H4 (cell line): Measurements from ENCODE around the gene KRT13. TPM values are rescaled to one million over a fixed set of nuclear protein-coding genes. Genes with fewer than 3 reads are reported as not detected.

Experiments
- DNase-seq: peaks from one replicate; pipeline ENCODE4 v3.0.0-alpha.2; 2015; ENCODE audit warnings: low spot score
- total RNA-seq: library from RNA; depleted of rRNA; stranded (reverse); fragments of >200 nt; shearing (Covaris generic); gene quantifications from 2 replicates; pipeline ENCODE4 v1.2.3, GENCODE V29; 2014

The KRT13 gene
- total RNA-seq, 1 experiment from 2014 or later, result not detected

DNA sequence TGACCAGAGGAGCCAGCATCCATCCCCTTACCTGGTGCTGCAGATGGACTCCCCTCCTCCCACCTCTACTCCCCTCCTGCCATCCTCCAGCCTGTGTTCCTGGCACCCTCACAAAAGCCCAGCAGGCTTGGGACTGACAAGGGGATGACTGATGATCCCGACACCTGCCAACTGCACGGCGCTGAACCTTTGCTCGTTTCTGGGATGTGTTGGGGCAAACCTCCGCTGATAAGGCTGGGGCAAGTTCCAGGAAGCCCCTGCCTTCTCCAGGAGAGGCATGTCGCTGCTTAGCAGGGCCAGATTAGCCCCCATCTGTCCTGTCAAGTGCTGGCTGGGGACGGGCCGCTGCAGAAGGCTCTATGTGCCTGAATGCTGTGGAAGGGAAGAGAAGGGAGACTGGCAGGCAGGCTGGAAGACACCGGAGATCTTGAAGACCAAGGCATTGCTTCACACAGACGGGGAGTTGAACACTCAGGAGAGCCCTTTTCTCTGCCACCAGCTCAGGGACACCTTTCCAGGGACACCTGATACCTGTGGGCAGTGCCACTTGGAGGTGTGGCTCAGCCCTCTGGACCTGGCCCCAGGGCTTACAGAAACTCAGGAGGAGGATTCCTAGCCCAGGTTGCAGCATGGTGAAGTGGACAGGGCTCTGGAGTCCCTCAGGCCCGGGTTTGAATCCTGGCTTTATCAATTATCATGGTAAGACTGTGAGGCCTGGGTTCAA lies 14.3 kb upstream of the KRT13 start:
- no peak for DNase-seq

DNA sequence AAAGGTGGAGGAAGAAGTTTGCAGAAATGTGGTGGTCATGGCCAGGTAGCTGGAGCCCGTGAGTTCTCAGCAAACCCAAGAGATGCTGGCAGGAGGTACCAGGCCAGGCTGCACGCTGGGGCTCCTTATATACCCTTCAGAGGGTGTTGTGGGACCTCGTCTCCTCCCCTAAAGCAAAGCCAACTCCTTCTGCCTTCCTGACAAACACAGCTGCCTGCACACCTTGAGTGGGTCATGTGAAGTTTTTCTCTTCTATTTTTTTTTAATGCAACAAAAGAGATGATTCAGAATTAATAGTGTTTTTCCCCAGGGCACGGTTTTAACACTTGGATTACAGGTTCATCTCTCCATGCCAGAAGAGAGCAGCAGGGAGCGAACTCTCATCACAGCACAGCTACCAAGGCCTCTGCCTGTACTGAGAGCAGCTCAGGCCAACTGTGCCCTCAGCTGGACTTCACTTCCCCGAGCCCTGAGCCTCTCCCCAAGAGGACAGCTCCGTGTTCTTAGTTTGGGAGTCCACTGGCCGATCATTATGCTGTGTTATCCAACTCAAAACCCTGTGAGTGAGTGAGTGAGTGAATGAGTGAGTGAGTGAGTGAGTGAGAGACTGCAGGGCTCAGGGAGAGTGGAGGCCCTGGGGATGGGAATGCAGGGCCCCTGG lies 13.5 kb upstream of the KRT13 start, which contains the start of gene KRT15:
Gene KRT15, minus strand, starts transcription at position 102 of the 661 bp plus-strand sequence. Its CDS starts 63 bp downstream, at position 39.
- no peak for DNase-seq

DNA sequence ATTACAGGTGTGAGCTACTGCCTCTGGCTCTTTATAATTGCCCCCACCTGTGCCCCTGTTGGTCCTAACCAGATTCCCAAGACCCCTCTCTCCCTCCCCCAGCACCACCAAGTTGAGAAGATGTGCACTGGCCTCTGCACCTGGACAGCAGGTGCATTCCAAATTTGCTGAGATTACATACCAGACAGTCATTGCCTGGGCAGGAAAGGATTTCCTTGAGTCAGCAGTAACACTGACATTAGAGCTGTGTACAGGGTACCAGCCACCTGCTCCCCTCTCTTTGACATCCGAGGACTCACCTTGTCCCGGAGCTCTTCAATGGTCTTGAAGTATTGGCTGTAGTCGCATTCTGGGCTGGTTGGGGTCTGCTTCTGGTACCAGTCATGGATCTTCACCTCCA lies 12.6 kb upstream of the KRT13 start:
- no peak for DNase-seq

GRCh38 chr17:41516830-41517283 lies 11.4 kb upstream of the KRT13 start:
- no peak for DNase-seq

DNA sequence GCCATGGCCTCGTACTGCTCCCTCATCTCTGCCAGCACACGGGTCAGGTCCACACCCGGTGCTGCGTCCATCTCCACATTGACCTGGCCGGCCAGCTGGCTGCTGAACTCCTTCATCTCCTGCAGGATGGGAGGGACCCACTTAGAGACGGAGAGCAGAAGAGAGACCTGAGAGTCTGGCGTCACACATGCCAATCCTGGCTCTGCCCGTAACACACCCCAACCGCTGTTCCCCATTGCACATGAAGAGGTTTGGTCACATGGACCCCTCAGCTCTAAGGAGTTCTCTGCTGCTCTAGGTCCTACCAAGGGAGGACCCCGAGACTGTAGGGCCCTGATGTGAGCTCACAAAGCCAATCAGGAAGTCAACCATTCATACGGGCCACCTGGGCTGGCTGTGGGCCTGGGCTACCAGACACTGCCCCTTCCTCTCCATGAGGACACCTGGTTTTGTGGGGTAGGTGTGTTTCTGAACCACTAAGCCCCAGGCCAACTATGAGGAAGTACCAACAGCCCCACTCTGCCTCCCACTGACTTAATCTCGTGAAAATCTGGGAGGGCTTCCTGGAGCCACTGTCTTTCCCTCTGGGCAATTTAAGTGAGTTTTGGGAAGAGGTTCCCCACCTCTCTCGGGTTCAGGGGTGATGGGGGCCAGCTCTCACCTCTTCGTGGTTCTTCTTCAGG lies 10.9 kb upstream of the KRT13 start:
- DNase-seq, result no peak

GRCh38 chr17:41513168-41513547 lies 7.7 kb upstream of the KRT13 start:
- no peak for DNase-seq

DNA sequence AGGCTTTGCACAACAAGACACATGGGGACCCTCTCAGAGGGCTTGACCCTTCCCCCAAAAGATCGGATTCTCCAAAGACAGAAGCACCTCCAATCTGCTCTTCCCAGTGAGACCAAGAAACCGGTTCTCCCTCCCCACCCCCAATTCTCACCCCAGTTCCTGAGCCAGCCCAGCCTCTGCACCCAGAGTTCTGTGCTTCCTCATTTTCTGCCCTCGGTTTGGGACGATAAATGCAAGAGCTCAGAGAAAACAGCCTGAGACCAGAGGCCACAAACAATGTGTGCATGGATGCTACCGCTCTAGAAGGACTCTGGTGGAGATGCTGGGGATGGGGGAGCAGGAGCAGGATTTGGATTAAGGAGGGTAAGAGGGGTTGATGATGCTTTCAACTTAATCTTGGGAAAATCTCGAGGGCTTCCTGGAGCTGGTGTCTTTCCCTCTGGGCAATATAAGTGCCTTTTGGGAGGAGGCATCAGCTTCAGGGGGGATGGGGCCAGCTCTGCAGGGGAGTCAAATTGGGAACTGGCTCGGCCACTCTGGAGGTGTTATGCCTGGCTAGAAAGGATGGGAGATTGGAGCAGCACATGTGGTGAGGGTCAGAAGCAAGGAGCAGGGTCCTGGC lies 7.2 kb upstream of the KRT13 start:
- DNase-seq, result no peak

- DNase-seq, result no peak
These were observed 6.3 kb upstream of the KRT13 start for GRCh38 chr17:41511716-41512115.

DNA sequence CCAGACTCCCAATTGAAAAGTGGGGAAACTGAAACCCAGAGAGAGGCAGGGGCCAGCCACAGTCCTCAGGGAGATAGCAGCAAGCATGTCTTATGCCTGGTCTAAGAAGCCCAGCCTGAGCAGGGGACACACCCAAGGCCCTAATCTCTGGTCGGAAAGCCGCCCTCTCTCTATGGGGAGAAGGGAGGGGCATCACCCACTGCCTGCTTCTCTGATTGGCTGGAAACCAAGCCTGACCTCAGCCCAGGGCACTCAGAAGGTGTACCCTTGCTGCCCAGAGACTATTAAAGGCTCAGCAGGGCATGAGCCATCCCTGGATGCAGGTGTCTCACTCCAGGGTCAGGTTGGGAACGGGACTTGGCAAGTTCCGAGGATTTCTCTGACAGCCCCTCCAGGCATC lies 5.7 kb upstream of the KRT13 start:
- no peak for DNase-seq

DNA sequence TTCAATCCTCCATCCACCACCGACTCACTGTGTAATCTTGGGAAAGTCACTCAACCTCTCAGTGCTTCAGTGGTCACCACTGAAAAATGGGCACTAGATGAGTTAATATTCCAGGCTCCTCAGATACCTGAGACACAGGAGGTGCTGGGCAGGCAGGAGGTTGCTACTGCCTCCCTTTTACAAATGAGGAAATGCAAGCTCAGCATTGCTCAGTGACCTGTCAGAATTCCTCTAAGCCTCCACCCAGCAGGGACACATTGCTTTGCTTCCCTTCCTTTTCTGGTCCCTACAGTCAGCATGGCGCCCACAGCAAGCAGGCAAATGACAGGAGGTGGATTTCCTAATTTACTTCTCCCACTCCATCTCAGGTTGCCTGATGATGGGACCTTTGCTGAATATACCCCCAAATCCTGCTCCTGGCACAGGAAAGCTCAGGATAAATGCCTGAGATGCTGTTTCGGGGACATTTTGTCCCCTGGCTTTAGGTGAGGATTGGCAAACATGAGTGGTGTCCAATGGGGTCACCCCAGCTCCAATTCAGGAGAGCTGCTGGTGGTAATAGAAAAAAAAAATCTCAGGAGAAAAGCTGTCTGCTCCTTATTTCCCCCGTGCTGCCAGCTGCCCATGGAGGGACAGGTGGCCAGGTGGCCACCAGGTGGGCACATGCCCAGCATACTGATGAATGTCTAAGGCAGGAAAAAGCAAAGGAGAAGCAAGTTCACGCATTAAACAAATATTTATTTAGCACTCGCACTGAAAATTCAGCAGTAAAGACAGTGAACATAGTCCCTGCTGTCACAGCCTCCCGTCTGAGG lies 5.0 kb upstream of the KRT13 start:
- no peak for DNase-seq

DNA sequence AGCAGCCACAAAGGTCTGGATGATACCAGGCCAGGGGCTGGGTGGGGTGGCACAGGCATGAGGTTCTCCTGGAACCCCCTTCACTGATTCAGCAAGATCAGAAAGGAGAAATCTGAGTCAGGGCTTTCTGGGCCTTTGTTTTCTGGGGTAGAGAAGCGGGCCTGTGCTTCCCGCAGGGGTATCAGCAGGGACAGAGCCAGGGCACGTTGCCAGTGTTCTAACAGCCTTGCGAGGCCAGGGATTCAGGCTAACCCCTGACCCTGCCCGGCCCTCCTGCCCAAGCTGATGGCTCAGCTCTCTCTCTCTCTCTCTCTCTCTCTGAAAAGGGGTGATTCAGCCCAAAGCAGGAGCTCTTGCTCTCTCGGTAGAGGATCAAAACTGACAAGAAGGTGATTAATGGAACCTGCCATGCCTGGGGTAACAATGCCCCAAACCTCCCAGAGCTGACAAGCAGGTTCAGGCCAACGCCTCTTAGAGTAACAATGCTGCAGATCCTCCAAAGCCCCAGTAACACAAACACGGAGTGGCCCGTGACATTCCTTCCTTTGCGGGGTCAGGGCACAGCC lies 2.0 kb upstream of the KRT13 start:
- no peak for DNase-seq

DNA sequence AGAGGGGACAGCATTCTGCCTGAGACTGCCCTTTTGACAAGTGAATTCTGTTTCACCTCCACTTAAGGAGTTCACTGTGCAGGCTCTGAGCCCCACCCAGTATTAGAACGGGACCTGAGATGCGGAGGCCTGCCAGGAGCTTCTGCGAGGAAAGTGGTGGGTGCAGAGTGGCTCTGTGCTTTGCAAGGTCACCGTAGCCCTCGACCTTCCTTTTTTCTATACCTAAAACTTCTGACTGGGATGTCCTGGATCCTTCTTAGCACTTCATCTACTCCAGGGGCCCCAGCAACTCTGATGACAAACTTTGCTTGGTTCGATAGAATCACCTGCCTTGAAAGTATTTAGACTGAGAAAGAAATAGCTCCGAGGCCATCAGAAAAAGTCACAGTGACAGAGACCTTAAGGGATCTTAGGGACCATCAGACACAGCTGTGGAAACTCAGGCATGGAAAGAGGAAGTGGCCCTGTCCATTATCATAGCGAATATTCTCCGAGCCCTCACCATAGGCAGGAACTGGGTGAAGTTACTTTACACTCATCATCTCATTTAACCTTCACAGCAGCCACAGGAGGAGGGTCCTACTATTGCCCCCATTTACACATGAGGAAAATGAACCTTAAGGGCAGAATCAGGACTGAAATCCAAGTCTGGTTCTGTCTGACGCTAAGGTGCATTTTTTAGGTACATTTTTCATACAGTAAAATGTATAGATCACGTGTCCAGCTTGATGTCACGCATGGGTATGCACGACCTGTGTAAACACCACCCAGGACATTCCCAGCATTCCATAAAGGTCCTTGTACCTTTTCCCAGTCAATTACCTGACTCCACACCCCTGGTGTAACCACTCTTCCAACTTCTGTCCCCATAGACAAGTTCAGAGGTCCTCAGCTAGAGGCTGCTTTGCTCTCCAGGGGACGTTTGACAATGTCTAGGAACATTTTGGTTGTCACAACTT lies 676 bp upstream of the KRT13 start:
- no peak for DNase-seq

- DNase-seq, result no peak
These were observed 1.0 kb downstream of the KRT13 start for GRCh38 chr17:41504246-41504977.

DNA sequence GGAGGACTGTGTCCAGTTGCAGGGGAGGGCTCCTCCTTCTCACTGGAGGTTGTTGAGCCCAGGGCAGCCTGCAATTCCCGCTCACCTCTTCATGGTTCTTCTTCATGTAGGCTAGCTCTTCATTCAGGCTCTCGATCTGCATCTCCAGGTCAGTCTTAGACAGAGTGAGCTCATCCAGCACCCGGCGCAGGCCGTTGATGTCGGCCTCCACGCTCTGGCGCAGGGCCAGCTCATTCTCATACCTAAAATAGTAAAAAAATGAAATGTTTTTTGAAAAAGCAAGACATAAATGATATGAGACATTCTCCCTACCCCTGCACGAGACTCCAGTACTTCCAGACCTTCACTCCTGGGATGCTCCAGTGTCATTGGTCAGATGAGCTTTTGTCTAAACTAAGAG lies 2.2 kb downstream of the KRT13 start:
- DNase-seq, result no peak

GRCh38 chr17:41500131-41500911 lies 5.1 kb downstream of the KRT13 start:
- no peak for DNase-seq

DNA sequence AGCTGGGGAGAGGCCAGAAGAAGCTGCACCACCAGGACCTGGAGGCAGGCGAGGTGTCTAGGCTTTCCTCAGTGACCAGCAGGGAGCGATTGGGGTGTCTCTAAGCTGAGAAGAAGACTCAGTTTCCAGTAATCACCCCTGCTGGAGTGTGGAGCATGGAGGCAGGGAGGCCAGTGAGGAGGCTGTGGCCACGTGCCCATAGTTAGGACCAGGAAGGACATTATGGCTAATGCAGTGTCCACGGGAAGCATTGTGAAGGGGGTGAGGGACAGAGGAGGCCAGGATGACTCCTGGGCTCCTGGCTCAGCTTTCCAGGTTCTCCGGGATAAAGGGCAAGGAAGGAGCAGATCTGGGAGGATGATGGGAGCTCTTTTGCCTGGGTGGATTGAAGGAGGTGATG lies 5.7 kb downstream of the KRT13 start:
- no peak for DNase-seq

DNA sequence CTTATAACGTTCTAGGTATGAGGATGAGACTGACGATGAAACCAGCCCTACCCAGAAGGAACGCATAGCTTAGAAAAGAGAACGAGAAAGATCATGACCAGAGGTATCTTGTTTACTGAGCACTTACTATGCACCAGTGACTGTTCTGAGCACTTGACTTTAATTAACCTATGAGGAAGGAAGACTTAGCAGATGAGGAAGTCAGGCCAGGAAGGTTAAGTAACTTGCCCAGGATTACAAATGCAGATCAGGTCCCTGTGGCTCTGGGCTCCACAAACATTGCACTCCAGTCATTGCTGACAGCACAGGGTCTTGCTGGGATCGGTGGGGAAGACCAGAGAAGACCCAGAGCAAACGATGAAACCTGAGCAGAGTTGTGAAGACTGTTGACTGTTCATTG lies 7.1 kb downstream of the KRT13 start:
- no peak for DNase-seq

- DNase-seq, result peak; percentile 95
These were observed 8.5 kb downstream of the KRT13 start for GRCh38 chr17:41496803-41497484.
